NCI-H510A (cell line): ENCODE data around the gene SH3GL2.

ENCODE experiments used
- DNase-seq: peaks from one replicate; lab custom pipeline; 2025; lab: John Stamatoyannopoulos, UW

SH3GL2 gene

GRCh38 chr9:17578911-17579793, at the start of gene SH3GL2:
Gene SH3GL2 (plus strand): TSS chr9:17579066.
- DNase-seq = peak; percentile 75

DNA sequence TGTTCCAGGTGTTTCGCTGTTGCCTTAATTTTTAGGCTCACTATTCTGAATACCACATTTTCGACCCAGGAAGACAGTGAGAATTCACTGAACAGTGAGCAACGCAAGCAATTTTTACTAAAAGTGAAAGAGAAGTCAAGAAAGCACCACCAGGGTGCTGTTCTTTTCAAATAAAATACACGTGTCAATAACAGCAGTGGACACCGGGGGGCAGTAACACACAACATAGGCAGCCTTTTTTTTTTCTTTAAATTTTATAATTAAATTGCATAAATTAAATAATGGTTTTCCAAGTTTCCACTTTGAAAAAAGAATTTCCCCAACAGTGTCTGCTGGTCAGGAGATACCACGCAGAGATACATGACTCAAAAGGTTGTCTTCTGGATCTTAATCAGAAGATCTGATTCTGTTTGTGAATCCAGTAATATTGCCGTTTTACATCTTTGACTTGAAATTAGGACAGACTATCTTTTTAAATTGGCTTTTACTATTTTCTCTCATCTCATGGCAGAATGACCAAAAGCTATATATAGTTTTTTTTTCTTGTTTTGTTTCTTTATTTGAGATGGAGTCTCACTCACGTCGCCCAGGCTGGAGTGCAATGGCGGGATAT, 47.1 kb upstream of the SH3GL2 start:
- DNase-seq = no peak

DNA sequence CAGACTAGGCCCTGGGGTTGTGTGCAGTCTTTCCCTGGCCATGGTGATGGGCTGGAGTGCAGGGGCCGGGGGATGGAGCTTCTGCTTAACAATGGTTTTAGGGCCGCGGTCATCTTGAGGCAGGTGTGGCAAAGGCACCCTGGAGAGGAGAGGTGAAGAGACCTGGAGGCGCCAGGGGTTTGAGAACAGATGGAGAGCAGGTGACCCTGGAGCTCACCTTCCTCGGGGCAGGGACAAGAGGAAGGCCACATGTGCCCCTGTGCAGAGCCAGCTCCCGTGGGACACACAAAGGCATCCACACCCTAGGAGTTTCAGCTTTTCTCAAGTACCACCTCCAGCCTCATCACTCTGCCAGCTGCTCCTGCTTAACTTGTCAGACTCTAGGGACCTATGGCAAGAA, 46.4 kb upstream of the SH3GL2 start:
- peak; percentile 2 for DNase-seq

DNA sequence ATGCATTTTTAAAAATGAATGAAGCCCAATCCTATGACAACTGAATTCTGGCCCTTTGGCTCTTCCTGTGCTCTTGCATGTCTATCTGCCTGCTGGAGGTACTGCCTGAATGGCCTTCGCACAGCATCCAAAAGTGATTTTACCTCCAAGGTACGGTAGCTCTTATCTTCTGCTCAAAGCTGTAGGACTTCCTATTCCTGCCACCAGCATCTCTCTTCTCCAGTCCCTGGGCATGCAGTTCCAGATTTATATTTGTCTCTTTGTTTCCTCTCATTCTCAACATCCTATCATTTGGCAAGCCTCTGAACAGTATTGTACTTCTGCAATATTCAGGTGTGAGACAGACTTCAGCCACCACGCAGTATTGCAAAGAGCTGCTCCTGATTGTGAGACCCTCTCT, 43.7 kb upstream of the SH3GL2 start:
- DNase-seq = no peak

DNA sequence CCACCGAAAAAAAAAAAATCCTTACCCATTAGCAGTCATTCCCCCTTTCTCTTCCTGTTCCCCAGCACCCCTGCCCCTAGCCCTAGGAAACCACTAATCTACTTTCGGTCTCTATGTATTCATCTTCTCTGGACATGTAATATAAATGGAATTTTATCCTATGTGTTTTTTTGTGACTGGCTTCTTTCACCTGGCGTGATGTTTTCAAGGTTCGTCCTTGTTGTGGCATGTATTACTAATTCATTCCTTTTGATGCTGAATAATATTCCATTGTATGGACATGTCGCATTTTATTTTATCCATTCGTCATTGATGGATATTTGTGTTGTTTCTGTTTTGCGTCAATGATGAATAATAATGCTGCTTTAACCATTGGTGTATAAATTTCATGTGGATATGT, 42.8 kb upstream of the SH3GL2 start:
- no peak for DNase-seq

- no peak for DNase-seq
Measured at GRCh38 chr9:17551023-17551422, 27.8 kb upstream of the SH3GL2 start.

DNA sequence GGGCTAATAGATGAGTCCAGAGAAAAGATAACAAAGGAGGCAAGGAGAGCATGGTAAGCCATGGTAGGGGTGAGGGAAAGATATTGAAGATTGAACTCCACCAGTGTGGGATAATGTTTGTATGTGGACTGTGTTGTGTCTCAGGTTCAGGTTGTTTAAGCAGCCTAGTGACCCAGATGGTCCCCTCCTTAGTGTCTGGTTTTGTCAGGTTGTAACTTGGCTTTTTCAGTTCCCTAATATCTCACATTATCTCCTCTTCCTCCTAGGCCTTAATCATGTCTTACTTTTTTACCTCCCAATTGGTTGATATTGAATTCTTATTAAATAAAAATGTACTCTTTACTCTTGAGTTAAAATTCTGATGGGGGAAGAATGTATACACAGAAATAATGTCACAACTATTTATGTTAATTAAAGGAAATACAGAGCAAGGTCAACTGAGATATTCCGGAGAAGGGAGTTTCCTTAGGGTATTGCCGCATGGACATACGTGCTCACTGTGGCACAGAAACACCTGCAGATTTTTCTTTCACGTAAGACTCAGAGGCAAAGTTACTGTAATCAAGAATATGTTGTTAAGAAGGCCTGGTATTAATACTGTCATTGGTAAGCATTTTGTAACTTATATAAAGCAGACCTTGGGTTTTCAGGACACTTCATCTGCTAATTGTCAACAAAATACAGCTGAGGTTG, 23.4 kb upstream of the SH3GL2 start:
- DNase-seq = no peak

DNA sequence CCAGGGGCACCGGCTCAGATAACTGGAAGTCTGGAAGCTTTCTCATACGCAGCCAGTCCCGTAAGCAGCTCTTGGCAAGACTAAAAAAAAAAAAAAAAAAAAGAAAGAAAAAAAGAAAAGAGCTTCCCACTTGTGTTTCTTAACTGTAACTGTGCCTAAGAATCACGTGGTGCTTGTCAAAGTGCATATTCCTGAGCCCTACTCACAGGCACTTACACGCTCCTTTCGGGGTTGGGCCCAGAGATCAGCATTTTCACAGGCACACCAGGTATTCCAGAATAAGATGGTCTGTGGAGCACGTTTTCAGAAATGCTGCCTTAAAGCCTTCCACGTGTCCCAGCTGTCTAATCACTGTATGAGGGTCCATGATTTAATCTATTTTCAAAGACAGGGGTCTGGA, 22.6 kb upstream of the SH3GL2 start:
- DNase-seq = no peak

DNA sequence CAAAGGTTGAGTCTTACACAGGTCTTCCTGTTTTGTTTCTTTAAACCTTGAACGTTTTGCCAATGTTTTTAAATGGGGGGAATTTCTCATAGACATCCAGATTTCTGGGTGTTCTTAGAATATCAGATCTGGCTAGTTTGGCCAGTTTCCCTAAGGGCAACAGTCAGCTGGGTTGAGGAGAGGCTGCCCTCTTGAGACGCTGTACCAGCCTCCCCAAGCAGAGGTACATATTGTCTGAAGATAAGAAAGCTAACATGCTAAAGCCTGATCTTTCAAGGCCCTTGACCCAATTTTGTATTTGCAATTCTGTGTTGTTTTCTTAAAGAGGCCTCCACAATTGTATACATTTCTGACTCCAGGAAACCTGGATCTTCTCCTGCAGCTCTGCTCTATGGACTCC, 21.9 kb upstream of the SH3GL2 start:
- no peak for DNase-seq

GRCh38 chr9:17571825-17572224, 7.0 kb upstream of the SH3GL2 start:
- no peak for DNase-seq

DNA sequence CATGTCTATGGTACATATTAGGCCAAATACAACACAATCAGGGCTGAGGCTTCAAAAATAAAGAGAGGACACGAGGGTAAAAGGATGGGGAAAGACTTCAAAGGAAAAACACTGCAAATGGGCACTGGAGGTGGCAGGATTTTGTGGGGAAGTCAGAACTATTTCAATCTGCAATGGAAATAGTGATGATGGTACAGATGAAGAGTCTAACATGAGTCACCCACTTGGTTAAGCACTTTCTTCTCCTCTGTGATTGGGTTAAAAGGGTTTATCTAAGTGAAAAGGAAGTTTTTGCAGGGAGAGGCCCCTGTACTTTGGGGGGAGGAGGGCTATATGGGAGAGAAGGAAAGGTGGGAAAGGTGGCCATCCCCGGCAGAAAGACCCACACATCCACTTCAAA, 4.5 kb upstream of the SH3GL2 start:
- no peak for DNase-seq

GRCh38 chr9:17578577-17578910, 322 bp upstream of the SH3GL2 start:
- DNase-seq = no peak

DNA sequence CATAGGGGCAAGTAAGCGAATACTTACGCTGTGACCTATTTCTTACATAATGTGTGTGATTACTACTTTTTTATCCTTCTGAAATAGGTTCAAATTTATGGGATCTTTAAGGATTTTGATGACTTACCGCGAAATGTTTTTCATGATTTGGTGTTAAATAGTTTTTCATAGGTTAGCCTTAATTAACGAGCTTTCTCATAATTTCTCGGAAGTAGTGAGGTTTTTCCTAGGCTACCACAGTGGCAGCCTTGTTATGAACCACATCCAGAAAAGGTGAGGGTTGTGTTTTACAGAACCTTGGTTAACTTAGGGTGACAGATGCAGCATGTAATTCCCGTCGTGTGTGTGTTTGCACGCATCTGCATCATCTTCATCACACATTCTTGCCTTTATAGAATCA, 1.3 kb downstream of the SH3GL2 start:
- DNase-seq = no peak

- no peak for DNase-seq
Measured at GRCh38 chr9:17587113-17587512, 8.2 kb downstream of the SH3GL2 start.

- DNase-seq = no peak
Measured at GRCh38 chr9:17588395-17588794, 9.5 kb downstream of the SH3GL2 start.

GRCh38 chr9:17588941-17589340, 10.1 kb downstream of the SH3GL2 start:
- DNase-seq = no peak

DNA sequence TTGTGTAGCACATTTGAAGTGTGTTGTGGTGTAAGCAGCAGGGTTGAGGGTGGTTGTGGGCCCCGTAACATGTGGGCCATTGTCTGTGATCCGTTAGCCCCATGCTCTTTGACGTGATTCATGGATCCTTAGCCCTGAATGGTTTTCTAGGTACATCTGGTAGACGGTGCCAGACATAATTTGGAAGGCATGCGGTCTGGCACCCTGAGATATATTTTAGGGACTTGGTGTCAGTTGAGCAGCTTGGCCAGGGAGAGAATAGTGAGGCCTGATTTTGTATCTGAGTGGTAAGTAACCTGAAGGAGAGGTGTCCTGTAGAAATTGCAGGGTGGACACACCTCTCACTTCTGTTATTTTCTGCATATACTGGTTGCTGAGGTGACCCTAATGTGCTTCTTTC, 10.9 kb downstream of the SH3GL2 start:
- no peak for DNase-seq

- no peak for DNase-seq
Measured at GRCh38 chr9:17594961-17595360, 16.1 kb downstream of the SH3GL2 start.

GRCh38 chr9:17597977-17598376, 19.1 kb downstream of the SH3GL2 start:
- no peak for DNase-seq

DNA sequence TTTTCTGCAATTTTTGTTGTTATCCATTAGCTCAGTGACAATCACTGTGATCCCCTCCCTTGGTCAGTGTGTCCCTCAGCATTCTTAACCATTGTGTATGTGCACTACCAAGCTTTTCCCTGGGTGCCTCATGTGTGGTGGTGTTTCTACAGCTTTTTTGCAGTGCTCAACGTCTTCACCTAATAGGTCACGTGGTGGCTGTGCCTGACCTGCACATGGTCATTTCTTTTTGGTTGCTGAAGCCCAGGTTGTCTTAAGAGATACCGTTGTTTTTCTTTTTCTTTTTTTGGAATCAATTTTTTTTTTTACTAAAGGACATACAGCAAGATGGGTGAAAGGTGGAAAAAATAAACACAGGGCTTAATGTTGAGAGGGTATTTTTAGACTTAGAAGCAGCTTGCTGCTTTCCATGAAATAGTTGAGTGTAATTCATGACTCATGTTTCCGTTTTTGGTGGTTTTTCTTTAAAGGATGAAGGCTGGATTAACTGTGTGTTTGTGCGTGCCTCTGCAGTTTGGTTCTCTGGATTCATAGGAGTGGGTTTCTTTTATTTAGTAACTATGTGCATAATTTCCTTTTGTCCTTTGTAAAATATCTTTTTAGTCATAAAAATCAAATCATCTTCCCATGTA, 22.2 kb downstream of the SH3GL2 start:
- DNase-seq = no peak

DNA sequence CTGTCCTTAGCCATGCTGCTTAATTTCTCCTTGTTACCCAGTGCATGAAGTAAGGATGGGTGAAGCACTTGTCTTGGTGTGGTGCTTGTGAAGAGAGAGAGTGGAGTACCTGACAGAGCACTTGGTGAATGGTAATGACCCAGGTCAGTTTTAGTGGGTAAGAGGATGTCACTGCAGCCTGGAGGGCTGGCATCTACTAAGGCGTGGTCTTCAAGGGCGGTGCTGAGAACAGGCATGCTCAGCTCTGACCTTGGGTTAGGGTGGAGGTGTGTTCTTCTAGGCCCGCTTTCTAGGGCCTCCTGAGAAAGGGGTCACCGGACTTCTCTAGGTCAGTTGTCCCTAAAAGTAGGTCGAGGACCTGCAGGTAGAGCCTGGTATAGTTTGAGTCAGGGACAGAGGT, 25.7 kb downstream of the SH3GL2 start:
- no peak for DNase-seq

DNA sequence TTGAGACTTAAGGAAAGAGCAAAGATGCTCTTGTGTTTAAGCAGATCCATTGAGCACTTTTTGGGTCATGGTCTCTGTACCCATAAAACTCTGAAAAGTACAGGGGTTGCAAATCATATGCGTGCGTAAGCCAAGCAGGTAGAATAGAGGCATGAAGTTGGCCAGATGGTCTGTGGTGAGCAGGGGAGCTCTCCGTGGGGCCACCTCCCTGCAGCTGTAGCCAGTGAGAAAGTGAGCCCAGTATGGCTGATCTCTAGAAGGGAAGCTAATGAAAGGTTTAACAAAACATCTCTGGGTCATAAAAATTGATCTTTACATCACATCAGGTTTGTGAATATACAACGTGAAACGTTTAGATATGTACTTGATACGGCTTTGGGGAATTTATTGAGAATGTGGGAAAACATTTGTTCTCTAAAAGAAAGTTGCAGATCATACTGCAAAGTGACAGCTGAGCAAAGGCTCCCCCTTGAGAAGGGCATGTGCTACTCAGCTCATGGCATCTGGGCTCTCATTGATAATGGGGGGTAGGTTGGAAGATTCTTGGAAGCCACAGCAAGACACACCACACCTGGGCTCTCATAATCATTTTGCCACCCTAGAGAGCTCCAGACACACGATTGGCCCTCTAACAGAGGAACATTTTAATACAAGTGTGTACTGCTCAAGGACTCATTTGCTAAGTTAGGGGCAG, 30.6 kb downstream of the SH3GL2 start:
- DNase-seq = no peak
